Uterus (tissue), 2 donors: ENCODE measurements around the gene NXF3.

Experiments
- CTCF ChIP-seq, 4 experiments: fragments of 200-600 bp in 2 of 4; fragments of 450-650 bp in 2 of 4; sonication (generic) in 2 of 4; IDR thresholded peaks; one replicate each; pipeline ENCODE4 v1.5.1; 2016 to 2019; ENCODE audit warnings: antibody characterized with exemption in 4 of 4, mild to moderate bottlenecking in 2 of 4, moderate library complexity in 1 of 4
- POLR2A ChIP-seq, 2 donors: fragments of 450-650 bp; IDR thresholded peaks; one replicate each; pipeline ENCODE4 v1.6.1; 2016; ENCODE audit warnings: antibody characterized with exemption in 2 of 2, mild to moderate bottlenecking in 1 of 2, moderate library complexity in 1 of 2

GRCh38 chrX:103081051-103081450 lies 11.9 kb downstream of the NXF3 start:
- no peak for TF ChIP-seq CTCF (IDR thresholded peaks at IDR 0.05)
- TF ChIP-seq POLR2A (IDR thresholded peaks at IDR 0.05), result no peak
